ENCODE data around the gene DAZAP1.
A peak's percentile ranks its signal among the peaks of the same experiment; 100 is the strongest.

The DAZAP1 gene

DNA sequence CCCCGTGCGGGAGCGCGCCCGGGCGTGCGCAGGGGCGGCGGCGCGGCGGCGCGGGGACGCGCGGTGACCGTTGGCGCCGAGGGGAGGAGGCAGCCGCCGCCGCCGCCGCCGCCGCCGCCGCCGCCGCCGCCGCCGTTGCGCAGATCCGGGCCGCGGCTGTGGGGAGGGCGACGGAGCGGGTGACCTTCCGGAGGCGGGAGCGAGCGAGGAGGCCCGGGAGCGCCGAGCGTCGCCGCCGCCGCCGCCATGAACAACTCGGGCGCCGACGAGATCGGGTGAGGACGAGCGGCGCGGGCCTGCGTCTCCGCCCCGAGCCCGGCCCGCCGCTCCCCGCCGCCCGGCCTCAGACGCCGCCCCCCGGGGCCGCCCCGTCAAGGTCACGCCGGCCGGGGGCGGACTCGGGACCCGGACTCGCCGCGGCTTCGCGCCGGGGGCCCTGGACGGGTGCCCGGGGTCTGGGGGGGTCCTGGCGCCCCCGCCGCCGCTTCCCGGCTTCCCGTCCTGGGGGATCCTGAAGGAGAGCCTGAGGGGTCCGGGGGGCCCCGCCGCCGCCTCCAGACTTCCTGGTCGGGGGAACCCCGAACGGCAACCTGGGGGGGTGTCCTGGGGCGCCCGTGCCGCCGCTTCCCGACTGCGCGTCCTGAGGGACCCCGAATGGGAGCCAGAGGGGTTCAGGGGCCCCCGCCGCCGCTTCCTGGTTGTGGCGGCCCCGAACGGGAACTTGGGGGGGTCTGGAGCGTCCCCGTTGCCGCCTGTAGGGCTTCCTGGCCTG lies at the start of gene DAZAP1:
Gene DAZAP1, plus strand, starts transcription at position 59 of the 772 bp plus-strand sequence. Its CDS starts 188 bp downstream, at position 247.
- DNase-seq (ENCODE audit: low spot score), result no peak

DNA sequence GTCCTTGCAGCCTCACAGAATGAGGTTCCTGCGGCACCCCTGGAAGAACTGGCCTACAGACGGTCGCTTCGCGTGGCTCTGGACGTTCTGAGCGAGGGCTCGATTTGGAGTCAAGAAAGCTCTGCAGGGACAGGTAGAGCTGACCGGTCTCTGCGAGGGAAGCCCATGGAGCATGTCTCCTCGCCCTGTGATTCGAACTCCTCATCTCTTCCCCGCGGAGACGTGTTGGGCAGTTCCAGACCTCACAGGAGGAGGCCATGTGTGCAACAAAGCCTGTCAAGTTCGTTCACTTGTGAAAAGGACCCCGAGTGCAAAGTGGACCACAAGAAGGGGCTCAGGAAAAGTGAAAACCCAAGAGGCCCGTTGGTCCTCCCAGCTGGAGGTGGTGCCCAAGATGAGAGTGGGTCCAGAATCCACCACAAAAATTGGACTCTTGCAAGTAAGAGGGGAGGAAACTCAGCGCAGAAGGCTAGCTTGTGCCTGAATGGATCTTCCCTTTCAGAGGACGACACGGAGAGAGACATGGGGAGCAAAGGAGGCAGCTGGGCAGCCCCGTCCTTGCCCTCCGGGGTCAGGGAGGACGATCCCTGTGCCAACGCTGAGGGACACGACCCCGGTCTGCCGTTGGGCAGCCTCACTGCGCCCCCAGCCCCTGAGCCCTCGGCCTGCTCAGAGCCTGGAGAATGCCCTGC lies 47.1 kb upstream of the DAZAP1 start:
- DNase-seq (ENCODE audit: low spot score), result no peak

DNA sequence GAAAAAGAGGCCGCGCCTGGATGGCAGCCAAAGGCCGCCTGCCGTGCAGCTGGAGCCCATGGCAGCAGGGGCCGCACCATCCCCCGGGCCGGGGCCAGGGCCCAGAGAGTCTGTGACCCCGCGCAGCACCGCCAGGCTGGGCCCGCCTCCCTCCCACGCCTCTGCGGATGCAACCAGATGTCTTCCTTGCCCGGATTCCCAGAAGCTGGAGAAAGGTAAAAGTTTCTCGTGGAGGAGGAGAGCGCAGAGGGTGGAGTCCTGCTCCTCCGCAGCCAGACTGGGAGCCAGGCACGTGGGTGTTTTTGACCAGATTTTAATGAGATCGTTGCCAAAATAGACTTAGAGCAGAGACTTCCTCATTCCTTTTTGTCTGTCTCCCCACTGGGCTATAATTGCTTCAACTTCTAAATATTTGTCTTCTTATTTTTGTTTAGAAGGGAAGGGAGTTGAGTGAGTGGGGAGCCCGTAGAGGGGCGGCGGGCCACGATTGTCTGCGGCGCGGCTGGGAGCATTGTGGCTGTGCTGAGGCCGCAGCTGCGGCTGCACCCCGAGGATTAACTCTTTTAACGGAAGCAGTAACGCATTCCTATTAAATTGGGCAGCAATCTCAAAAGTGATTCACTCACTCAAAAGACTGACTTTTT lies 46.4 kb upstream of the DAZAP1 start:
- DNase-seq (ENCODE audit: low spot score), result peak; percentile 60

DNA sequence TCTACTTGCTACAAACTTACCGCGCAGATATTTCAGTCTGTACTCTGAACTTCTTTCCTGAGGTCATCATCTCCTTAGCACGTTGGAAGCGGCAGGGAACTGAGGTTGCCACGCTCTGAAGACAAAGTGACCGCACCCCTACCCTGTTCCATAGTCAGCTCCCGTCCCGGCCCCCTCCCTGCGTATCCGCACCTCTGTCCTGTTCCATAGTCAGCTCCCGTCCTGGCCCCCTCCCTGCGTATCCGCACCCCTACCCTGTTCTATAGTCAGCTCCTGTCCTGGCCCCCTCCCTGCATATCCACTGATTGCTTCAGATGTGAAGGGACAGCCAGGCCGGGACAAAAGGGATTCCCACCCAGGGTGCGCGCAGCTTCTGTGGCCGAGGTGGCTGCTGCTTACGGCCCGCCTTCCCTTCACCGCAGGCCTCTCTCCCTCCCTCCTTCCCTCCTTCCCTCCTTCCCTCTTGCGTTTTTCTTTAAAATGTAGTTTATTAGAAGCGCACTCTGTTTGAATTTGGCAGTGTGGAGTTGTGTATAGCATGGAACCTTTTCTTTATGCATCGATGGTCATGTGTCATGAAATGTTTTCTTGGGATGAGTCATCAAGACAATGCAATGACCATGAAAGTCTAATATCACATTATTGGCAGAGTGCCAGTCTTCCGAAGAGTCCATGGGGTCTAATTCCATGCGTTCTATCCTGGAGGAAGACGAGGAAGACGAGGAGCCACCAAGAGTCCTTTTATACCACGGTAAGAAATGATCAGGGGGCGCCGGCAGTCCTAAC lies 45.6 kb upstream of the DAZAP1 start:
- peak; percentile 80 for DNase-seq (ENCODE audit: low spot score)

DNA sequence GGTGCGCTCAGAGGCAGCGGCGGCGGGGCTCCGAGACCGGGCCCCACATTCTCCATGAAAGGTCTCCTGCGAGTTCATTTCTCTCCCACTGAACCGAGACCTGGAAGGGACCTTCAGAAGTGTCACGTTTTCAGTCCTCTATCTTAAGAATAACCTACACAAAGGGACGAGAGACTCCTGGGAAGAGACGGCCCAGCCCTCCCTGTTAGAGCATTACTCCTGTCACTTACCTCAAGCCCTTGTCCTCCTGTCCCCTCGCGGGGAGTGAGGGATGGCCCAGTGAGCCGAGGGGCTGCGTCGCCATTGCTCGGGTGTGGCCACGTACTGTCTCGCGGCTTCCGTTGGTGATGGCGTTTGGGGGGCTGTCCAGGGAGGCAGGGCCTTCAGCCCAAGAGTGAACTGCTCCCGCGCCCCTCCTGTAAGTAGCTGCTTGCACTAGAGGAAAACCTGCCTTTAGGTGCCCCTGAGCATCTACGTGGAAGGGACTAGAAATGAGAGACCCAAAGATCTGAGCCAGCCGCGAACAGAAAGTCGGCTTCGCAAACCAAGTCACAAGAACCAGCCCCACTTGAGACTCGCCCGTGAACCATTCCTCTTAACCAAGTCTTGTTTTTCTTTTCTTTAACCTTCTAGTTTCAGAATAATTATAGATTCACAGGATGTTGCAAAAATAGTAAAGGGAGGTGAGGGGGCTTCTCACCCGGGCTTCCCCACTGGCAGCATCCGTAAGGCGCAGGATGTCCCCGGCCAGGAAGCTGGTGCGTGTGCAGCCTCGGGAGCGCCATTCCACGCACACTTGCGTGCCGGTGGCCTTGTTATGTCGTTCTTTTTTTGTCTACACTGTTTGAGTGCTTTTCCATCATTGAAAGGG lies 44.8 kb upstream of the DAZAP1 start:
- no peak for DNase-seq (ENCODE audit: low spot score)

DNA sequence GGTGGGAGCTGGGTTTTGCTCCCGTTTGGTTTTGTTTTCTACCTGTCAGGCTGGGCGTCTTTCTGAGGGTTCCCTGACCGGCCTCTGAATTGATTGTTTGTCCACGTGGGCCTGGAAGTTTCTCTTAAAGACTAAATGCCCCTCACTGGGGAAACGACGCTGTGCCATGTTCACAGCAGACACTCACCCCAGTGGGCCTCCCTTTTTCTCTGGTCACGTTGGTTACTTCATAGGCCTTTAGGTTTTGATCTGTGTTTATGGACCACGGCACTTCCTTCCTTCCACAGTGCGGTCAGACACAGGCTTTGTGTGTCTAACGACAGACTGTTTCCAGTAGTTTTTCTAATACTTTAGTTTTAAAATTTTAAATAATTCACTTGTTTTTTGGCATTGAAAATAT lies 43.8 kb upstream of the DAZAP1 start:
- no peak for DNase-seq (ENCODE audit: low spot score)

DNA sequence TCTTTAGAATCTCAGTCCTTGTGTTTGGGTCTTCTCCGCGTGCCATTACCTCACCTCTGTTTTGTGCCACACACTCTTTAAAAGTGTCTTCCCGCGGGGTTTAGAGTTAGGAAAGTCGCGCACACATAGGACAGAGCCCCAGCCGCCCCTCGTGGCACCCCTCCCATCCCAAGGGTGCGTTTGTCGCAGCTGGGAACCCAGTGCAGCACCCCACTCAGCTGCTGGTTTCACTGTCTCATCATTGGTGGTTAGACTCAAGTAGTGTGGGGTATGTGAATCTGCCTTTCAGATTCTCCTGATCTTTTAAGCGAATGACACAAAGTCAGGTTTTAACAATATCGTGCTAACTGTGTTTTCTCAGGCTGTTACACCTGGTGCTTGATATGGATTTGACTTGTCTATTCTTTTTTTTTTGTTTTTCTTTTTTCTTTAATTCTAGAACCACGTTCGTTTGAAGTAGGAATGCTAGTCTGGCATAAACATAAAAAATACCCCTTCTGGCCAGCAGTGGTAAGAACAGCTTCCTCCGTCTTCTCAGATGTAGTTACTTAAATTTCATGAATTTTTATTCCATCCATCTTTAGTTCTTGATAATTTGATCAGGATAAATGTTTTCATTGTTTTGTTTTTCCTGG lies 43.2 kb upstream of the DAZAP1 start:
- DNase-seq (ENCODE audit: low spot score), result no peak

DNA sequence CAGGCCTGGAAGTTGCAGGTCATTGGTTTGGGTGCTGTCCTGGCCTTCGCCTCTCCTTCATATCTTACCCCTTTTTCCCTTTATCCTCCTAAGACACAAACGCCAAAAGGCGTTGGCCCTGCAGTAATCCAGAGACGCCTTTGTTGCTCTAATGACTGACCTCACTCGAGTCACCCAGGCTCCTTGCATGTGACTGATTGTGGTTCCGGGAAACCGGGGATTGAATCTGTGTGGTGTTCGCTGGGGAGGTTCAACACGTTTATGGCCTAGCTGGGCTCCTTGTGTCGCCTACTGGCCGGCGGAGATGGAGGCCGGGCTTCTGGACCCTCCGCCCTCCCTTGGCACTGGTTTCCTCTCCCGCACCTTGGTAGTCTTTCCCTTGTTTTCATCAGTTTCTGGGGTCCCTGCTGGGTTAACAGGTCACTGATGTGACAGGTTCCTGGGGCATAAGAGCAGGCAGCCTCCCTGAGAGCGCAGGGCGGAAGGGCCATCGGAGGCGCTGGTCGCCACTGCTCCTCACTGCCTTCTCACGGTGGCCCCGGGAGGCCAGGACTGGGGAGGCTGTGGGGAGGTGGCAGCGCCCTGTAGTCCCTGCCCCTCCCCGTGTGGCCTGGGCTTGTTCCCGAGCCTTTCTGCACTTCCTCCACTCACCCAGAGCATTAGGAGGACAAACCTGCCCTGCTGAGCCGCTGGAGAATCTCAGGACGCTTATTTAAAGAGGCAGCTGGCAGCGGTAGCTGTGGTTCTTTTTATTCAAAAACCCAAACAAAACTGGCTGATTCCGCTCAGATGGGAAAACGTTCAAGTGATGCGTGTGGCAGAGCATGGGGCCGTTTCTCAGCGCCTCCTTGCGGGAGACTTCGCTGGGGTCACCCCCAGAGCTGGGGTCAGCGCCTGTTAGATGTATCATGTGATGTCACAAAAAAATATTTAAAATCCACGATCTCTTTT lies 41.8 kb upstream of the DAZAP1 start:
- no peak for DNase-seq (ENCODE audit: low spot score)

DNA sequence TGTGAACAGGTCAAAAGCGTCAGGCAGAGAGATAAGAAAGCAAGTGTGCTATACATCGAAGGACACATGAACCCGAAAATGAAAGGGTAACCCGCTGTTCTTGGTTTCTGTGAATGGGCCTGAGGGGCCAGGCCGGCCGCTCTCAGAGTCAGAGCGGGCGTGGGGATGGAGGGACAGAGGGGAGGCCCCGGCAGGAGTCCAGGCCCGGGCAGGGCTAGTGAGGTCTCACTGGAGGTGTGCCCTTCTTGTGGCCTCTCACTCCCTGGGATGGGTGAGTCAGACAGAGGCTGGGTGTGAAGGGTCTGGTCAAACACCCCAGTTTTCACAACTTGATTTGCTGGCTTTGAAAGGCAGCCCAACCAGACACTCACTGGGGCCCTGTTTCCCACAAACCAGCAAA lies 41.1 kb upstream of the DAZAP1 start:
- DNase-seq (ENCODE audit: low spot score), result no peak

DNA sequence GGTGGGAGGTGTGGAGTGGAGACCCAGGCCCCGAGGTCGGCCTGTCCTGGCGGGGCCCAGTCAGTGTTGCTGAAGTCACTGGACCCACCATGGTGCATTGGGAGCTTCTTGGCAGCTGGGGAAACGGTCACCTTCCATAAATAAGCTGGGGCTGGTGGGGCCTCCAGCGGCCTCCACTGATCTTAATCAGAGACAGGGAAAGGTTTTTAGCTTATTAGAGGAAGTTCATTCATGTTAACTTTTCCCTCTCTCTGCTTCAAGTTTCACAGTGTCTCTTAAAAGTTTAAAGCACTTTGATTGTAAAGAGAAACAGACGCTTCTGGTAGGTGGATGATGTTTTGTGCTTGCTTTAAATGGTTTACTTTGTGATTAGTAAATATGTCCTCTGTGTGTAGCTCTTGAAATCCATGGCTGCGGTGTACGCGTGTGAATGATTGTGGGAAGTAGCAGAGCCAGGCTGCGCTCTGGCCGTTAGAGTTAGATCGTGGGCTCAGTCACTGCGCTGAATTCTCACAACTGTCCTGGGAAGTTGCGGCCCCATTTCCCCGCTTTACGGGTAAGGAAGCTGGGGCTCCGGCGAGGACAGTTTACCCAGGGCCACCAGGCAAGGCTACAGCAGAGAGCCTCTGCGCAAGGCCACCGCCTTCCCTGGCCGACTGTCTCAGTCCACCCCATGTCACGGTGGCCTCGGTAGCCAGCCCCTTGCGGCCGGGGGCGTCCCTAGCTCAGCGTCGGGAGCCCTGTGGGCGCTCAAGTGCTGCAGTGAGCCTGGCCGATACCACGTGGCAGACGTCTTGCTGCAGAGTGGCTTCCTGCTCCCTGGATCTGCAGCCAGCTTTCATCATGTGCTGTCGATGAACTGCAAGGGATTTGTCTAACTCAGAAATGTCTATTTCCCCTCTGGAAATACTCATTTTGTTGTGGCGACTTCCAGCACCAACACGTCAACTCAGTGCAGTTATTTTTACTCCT lies 40.2 kb upstream of the DAZAP1 start:
- DNase-seq (ENCODE audit: low spot score), result no peak

DNA sequence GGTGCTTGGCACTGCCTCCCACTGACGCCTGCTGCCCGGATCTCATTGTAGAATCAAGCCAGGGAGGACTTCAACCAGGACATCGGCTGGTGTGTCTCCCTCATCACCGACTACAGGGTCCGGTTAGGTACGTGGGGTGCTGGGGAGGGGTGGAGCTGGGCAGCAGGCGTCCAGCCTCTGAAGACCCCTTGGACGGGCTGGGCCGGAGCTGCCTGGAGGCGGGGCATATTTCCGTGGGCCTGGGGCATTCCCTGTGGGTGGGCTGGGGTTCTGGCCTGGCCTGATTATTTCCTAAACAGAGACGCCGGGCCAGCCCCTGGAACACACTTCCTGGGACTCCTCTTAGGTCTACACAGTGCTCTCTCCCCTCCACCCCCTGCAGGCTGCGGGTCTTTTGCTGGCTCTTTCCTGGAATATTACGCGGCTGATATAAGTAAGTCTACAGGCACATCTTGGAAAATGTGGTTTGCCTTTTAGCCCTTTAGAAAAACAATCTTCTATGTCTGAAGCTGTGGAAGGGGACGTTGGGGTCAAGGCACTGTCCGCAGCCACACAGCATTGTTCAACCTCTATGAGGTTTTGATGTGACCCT lies 38.1 kb upstream of the DAZAP1 start:
- no peak for DNase-seq (ENCODE audit: low spot score)

DNA sequence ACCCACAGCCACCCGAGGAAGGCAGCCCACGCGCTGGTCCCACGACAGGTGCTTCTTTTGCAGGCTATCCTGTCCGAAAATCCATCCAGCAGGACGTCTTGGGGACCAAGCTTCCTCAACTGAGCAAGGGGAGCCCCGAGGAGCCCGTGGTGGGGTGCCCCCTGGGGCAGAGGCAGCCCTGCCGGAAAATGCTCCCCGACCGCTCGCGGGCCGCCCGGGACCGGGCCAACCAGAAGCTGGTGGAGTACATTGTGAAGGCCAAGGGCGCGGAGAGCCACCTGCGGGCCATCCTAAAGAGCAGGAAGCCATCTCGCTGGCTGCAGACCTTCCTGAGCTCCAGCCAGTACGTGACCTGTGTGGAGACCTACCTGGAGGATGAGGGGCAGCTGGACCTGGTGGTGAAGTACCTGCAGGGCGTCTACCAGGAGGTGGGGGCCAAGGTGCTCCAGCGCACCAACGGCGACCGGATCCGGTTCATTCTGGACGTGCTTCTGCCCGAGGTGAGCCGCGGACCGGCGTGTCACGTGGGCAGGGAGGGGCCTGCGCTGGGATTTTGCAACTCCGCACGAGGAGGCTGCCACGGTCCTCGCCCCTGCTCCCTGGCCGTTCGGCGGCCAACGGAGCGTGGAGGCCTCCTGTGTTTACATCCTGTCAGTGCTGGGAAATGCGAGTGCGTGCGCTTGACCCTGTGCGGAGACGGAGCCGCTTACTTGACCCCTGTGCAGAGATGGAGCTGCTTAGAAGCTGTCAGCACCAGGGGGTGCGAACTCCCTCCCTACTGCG lies 36.6 kb upstream of the DAZAP1 start:
- DNase-seq (ENCODE audit: low spot score), result no peak

DNA sequence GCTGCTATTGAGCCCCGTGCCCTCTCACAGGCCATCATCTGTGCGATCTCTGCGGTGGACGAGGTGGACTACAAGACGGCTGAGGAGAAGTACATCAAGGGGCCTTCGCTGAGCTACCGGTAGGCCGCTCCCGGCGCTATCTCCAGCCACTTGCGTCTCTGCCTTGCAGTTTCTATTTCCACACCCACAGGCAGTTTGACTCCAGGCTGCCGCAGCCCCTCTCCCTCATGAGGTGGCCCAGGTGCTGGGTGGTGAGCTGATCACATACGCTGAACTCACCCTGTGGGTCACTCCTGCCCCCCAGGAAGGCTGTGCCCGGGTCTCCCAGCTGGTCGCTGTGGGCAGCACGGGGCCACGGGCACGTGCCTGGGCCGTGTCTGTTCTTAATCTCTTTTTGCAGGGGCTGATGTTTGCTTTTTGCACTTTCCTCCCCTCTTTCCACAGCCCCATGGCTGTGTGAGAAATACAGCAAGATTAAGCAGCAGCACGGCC lies 34.3 kb upstream of the DAZAP1 start:
- no peak for DNase-seq (ENCODE audit: low spot score)

DNA sequence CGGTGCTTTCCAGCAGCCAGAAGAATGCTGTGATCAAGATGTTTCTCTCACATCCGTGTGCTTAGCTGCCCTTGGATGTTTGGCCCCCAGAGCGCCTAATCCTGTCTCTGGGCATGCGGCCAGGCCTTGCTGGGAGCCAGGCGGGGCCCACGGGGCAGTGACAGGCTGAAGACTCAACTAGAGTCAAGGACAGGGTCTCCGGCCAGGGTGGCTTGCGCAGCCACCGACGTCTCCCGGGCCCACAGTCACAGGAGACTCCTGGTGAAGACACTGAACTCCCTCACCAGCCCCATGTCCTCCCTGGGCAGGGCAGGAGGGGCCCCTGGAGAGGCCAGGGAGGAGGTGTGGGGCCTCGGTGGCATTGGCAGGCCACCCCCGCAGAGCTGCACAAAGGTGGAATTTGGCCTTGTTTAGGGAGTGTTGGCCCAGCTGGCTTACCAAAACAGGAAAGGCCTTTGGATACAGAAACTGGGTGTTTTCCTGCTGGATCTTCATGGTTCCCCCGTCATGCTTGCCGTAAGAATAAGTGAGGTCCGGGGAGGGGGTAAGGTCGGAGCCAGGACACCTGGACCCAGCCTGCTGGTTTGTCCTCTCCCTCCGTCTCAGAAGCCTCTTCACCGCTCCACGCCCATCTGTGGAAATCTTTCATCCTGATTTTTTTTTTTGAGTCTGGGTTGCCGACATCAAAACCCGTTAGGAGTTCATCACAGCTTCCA lies 33.7 kb upstream of the DAZAP1 start:
- DNase-seq (ENCODE audit: low spot score), result no peak

DNA sequence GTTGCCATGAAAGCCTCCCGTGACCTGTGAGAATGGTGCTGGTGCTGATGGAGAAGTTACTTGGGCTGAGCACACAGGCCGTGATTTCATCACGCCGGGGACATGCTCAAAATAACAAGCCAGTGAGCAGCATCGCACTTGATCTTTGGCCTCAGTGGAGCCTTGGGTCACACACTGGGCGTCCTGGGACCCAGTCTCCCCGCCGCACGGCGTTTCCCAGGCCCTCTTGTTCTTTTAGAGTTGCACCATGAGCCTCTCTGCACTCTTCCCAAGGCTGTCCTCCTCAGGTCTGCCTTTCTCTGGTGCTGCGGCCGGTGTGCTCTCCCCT lies 33.2 kb upstream of the DAZAP1 start:
- DNase-seq (ENCODE audit: low spot score), result no peak

DNA sequence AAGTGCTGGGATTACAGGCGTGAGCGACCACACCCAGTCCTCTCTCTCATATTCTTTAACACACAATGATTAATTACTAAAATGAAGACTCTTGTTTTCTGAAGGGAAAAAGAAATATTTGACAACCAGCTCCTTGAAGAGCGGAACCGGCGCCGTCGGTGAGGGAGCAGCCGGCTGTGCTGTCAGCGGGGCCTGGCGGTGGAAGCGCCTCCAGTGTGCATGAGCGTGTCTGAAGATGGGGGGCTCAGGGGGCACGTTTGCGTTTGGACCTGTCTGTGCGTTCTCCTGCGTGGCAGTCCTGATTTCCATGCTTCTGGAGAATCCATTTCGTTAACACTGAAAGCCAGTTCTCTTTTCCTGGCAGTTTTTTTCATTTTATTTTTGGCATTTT lies 31.0 kb upstream of the DAZAP1 start:
- DNase-seq (ENCODE audit: low spot score), result no peak

Data from COLO829 (cell line).